Glutamatergic neuron (in vitro differentiated cells): ENCODE data around the gene VPS25. TPM values are rescaled to one million over a fixed set of nuclear protein-coding genes. Genes with fewer than 3 reads are reported as not detected.
A peak's percentile ranks its signal among the peaks of the same experiment; 100 is the strongest.

ENCODE experiments used
- DNase-seq: peaks from one replicate; pipeline ENCODE4 v3.0.0; 2022
- H3K27ac Mint-ChIP-seq: one replicate; pipeline ENCODE4 v1.8.0; 2020; ENCODE audit warnings: mild to moderate bottlenecking, mixed read lengths, inconsistent platforms; ENCODE audit not compliant: unreplicated experiment
- H3K27me3 Mint-ChIP-seq: one replicate; pipeline ENCODE4 v1.8.0; 2020; ENCODE audit warnings: mild to moderate bottlenecking, moderate library complexity, mixed read lengths, inconsistent platforms; ENCODE audit not compliant: unreplicated experiment
- H3K36me3 Mint-ChIP-seq: one replicate; pipeline ENCODE4 v1.8.0; 2020; ENCODE audit warnings: mild to moderate bottlenecking, mixed read lengths, inconsistent platforms; ENCODE audit not compliant: unreplicated experiment
- H3K4me1 Mint-ChIP-seq: one replicate; pipeline ENCODE4 v1.8.0; 2020; ENCODE audit warnings: mild to moderate bottlenecking, low read depth, mixed read lengths, inconsistent platforms; ENCODE audit not compliant: unreplicated experiment
- H3K4me3 Mint-ChIP-seq: one replicate; pipeline ENCODE4 v1.8.0; 2020; ENCODE audit warnings: mild to moderate bottlenecking, mixed read lengths, inconsistent platforms; ENCODE audit not compliant: unreplicated experiment
- H3K9me3 Mint-ChIP-seq: one replicate; pipeline ENCODE4 v1.8.0; 2020; ENCODE audit warnings: mild to moderate bottlenecking, moderate library complexity, mixed read lengths, inconsistent platforms; ENCODE audit not compliant: unreplicated experiment
- CTCF ChIP-seq: fragments of 200-600 bp; sonication (generic); IDR thresholded peaks from one replicate; pipeline ENCODE4 v1.5.0; 2021; ENCODE audit not compliant: partially characterized antibody, unreplicated experiment
- total RNA-seq: library from RNA; stranded (reverse); fragmentation: NEBNext Ultra II Directional; extraction: Animal tissue kit (Norgen Biotek cat#: 25700); gene quantifications from one replicate; pipeline ENCODE4 v1.2.1, GENCODE V29; 2021; ENCODE audit not compliant: unreplicated experiment

VPS25 gene
- total RNA-seq, 1 donor from 2014 or later = 84.3 TPM

GRCh38 chr17:42748908-42749798, 24.1 kb upstream of the VPS25 start:
- H3K36me3 Mint-ChIP-seq = peaks cover 5% of the 10 kb centered on the region
- H3K27me3 Mint-ChIP-seq = peaks cover 2% of the 10 kb centered on the region
- H3K4me1 Mint-ChIP-seq = no peaks in the 10 kb centered on the region
- no peak overlapping the region for H3K27ac Mint-ChIP-seq
- no peak for DNase-seq
- H3K4me3 Mint-ChIP-seq = peak overlapping the region; percentile 32
- TF ChIP-seq CTCF = no peak
- H3K9me3 Mint-ChIP-seq = peaks cover 6% of the 10 kb centered on the region

- Mint-ChIP-seq H3K27ac (no peak overlapping the region), H3K4me1 (no peaks in the 10 kb centered on the region), H3K36me3 (no peaks in the 10 kb centered on the region), H3K4me3 (no peak overlapping the region), H3K27me3 (no peaks in the 10 kb centered on the region), H3K9me3 (no peaks in the 10 kb centered on the region)
- TF ChIP-seq CTCF = no peak
- no peak for DNase-seq
Measured at GRCh38 chr17:42750739-42751344, 22.4 kb upstream of the VPS25 start.

- Mint-ChIP-seq H3K4me1 (no peaks in the 10 kb centered on the region), H3K9me3 (no peaks in the 10 kb centered on the region)
- DNase-seq = no peak
Measured at GRCh38 chr17:42751628-42752027, 21.6 kb upstream of the VPS25 start.

GRCh38 chr17:42754782-42755181, 18.5 kb upstream of the VPS25 start:
- no peaks in the 10 kb centered on the region for H3K9me3 Mint-ChIP-seq

More at GRCh38 chr17:42751628-42752027, 21.6 kb upstream of the VPS25 start:
- TF ChIP-seq CTCF = no peak
- Mint-ChIP-seq H3K4me3 (no peak overlapping the region), H3K27ac (no peak overlapping the region), H3K36me3 (no peaks in the 10 kb centered on the region), H3K27me3 (no peaks in the 10 kb centered on the region)

More at GRCh38 chr17:42754782-42755181, 18.5 kb upstream of the VPS25 start:
- Mint-ChIP-seq H3K27me3 (peaks cover 5% of the 10 kb centered on the region), H3K4me1 (no peaks in the 10 kb centered on the region), H3K36me3 (no peaks in the 10 kb centered on the region), H3K4me3 (no peak overlapping the region), H3K27ac (no peak overlapping the region)
- no peak for DNase-seq
- no peak for TF ChIP-seq CTCF
